T follicular helper cell (primary cell): ENCODE measurements around the gene RGS17.
"Not testable (repeated sequence)": the region's sequence is repeated elsewhere in the genome, so short reads cannot be mapped to it uniquely, and the experiment has no call there.

ENCODE experiments used
- DNase-seq: peaks from one replicate; pipeline ENCODE4 v3.0.0-alpha.2; 2020; ENCODE audit warnings: low read depth

The RGS17 gene

GRCh38 chr6:153125032-153125431 lies 6.0 kb downstream of the RGS17 start:
- no peak for DNase-seq

- DNase-seq = no peak
Measured at GRCh38 chr6:153123801-153124200, 7.3 kb downstream of the RGS17 start.

- DNase-seq = no peak
Measured at GRCh38 chr6:153121311-153121710, 9.8 kb downstream of the RGS17 start.

GRCh38 chr6:153117986-153118879 lies 12.8 kb downstream of the RGS17 start:
- DNase-seq = no peak

GRCh38 chr6:153111082-153111481 lies 20.0 kb downstream of the RGS17 start:
- not testable (repeated sequence) for DNase-seq

- not testable (repeated sequence) for DNase-seq
Measured at GRCh38 chr6:153110612-153111011, 20.5 kb downstream of the RGS17 start.

GRCh38 chr6:153108315-153108714 lies 22.8 kb downstream of the RGS17 start:
- no peak for DNase-seq

- DNase-seq = no peak
Measured at GRCh38 chr6:153106021-153106420, 25.1 kb downstream of the RGS17 start.

- DNase-seq = no peak
Measured at GRCh38 chr6:153104220-153104619, 26.9 kb downstream of the RGS17 start.

- no peak for DNase-seq
Measured at GRCh38 chr6:153103319-153103655, 27.8 kb downstream of the RGS17 start.

GRCh38 chr6:153102605-153103318 lies 28.3 kb downstream of the RGS17 start:
- DNase-seq = no peak

GRCh38 chr6:153101461-153101860 lies 29.6 kb downstream of the RGS17 start:
- no peak for DNase-seq

- no peak for DNase-seq
Measured at GRCh38 chr6:153099636-153100035, 31.4 kb downstream of the RGS17 start.

- DNase-seq = no peak
Measured at GRCh38 chr6:153096792-153097191, 34.3 kb downstream of the RGS17 start.

GRCh38 chr6:153096031-153096430 lies 35.1 kb downstream of the RGS17 start:
- DNase-seq = no peak

- no peak for DNase-seq
Measured at GRCh38 chr6:153092082-153093013, 38.7 kb downstream of the RGS17 start.

GRCh38 chr6:153090241-153090930 lies 40.7 kb downstream of the RGS17 start:
- DNase-seq = no peak

GRCh38 chr6:153088796-153089195 lies 42.3 kb downstream of the RGS17 start:
- no peak for DNase-seq

GRCh38 chr6:153087436-153087835 lies 43.6 kb downstream of the RGS17 start:
- no peak for DNase-seq

GRCh38 chr6:153086225-153086990 lies 44.7 kb downstream of the RGS17 start:
- no peak for DNase-seq

GRCh38 chr6:153085239-153085638 lies 45.8 kb downstream of the RGS17 start:
- DNase-seq = no peak
